SIG-M5 treated with dmso at 0.1 percent for 504 hours (cell line): Measurements from ENCODE around the gene BMP2K.

ENCODE experiments used
- DNase-seq: peaks from one replicate; lab custom pipeline; 2025; ENCODE audit not compliant: unreplicated experiment; lab: John Stamatoyannopoulos, UW

BMP2K gene

GRCh38 chr4:78923464-78924312 is 147.5 kb downstream of the BMP2K start:
- DNase-seq, result peak; percentile 2

DNA sequence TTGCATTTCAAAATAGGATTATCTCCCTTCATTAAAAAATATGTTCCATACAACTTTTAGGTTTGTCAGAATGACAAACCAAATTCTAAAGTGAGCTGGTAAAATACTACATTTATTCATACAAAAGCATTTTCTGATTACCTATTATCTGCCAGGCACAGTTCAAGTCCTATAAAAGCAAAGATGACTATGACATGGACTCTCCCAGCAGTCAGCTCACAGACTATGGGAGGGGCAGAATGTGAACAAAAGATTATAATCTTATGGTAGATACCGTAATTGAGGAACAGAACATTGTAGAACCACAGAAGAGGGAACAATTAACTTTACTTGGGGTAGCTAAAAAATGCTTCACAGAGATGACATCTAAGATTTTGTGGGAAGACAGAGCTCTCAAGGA is 150.7 kb downstream of the BMP2K start:
- DNase-seq, result no peak

- no peak for DNase-seq
Measured at GRCh38 chr4:78928835-78929234, 152.7 kb downstream of the BMP2K start.

GRCh38 chr4:78930016-78930629 is 154.0 kb downstream of the BMP2K start:
- DNase-seq, result no peak

GRCh38 chr4:78936989-78937388 is 160.8 kb downstream of the BMP2K start:
- no peak for DNase-seq

DNA sequence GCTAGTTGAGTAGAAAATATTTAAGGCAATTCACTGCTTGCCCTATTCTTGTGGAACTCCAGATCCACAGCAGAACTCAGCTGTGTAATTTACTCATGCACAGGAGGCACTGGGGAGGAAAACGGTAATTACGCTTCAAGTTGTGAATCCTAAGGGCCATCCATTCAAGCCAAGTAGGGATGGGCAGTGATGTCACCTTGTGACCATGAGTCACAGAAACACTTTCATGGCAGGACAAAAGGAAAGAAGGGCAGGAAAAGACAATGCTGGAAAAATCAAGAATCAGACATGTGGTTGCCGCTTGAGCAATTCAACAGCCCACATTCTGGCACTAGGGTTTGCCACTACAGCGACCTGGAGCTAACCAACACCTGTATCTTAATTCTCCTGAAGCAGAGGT is 161.7 kb downstream of the BMP2K start:
- no peak for DNase-seq

- DNase-seq, result no peak
Measured at GRCh38 chr4:78938474-78938867, 162.3 kb downstream of the BMP2K start.

DNA sequence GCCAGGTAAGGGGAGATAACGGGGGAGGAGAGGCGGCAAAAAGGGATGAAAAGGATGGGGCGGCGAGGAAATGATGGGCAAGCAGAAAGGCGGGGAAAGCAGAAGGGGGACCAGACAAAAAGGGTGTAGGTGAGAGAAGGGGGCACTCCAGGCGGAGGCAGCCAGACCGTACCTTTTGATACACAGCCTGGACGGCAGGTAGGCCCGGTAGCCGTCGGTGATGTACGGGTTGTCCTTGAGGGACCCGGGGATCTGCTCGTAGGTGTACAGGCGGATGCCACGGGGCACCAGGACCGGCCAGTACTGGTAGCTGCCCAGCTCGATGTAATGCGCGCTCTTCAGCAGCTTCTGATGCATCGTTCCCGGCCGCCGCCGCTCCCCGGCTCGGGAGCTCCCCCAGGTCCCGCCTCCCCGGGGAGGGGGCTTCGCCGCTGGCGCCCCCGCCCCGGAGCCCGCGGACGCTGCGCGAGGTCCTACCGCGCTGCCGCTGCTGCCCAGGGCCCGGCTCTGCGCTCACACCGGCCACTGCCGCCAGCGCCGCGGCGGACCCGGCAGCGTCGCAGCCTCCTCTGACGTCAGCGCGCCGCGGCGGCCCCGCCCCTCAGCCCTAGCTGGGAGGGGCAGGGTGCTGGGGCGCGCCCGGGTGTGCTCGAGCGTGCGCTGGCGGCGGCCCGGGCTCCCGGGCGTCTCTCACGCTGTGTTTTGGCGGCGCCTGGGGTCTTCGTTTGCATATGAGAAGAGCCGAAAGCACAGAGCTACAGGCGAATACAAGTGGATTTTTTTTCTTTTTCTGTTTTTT is 162.9 kb downstream of the BMP2K start, which contains the start of gene PAQR3:
TSS of gene PAQR3 (minus strand) at position 571 of the 799 bp plus-strand sequence. CDS start at position 357, 214 bp downstream.
- peak; percentile 68 for DNase-seq

GRCh38 chr4:78939667-78940008 is 163.5 kb downstream of the BMP2K start:
- DNase-seq, result no peak

GRCh38 chr4:78940752-78941151 is 164.6 kb downstream of the BMP2K start:
- no peak for DNase-seq

DNA sequence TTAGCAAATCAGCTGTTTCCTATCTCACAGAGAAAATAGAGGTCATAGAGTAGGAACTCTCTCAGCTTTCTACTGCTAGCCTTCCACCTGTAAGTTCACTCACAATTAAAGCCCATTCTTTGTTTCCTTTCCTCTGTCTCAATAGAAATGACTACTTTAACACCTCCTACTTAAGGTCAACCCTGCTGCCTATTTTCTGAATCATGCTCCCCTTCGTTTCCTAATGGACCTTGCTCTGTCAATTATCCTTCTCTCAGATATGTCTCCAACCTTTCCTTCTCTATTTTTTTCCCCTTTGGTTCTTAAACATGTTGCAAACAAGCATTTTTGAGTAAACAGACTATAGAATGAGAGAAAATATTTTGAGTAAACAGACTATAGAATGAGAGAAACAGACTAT is 168.2 kb downstream of the BMP2K start:
- no peak for DNase-seq

- DNase-seq, result no peak
Measured at GRCh38 chr4:78945651-78946179, 169.6 kb downstream of the BMP2K start.

DNA sequence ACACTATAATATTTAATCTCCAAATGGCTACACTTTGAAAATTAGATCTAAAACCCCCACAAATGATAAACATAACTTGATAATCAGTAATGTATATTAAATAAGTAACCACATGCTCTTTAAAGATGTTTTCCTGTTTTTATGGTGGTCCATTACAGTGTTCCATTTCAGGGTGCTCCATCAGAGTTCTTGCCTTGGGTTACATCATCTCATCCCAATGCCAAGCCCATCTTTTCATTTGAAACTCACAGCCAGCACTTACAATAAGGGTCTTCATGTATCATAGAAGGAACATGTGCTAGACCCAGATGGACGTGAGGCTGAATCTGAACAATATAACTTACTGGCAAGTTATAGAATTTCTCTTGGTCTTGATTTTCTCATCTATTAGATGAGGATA is 173.6 kb downstream of the BMP2K start:
- DNase-seq, result no peak

- peak; percentile 52 for DNase-seq
Measured at GRCh38 chr4:78951862-78952472, 175.8 kb downstream of the BMP2K start.

GRCh38 chr4:78953231-78953630 is 177.1 kb downstream of the BMP2K start:
- no peak for DNase-seq

DNA sequence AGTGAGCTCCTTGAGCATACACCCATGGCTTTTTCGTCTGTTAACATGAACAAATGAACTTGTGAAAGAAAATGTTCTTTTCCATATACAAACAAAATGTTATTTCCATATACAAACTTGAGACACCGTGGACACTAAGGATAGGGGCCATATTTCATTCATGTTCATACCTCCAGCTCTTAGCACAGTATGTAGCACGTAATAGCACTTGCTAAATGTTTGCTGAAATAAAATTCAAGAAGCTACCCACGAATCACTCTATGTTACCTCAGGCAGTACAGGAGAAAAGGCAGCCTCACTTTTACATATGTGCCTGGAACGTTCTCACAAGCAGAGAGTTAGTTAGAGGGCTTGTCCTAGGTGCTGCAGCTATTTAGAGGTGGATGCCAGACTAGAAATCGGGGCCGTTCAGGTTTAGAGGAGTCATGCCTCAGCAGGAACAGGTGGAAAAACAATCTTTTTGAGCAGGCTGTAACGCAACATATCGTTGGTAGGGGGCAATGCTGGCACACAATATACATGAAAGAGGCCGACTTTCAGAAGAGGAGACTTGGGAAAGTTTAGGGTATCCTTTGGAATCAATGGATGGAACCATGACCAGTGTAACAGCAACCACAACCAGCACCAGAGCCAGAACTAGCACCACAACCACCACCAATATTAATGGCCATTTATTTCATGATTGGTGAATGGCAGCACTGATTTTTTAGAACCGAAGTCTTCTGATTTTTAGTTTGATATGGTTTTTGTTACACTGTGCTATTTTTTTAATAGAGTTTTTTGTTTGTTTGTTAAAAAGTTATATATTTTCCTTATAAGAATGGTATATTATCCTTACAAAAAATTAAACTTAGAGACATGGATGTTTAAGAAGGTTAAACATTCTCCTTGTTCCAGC is 177.9 kb downstream of the BMP2K start:
- DNase-seq, result peak; percentile 13

DNA sequence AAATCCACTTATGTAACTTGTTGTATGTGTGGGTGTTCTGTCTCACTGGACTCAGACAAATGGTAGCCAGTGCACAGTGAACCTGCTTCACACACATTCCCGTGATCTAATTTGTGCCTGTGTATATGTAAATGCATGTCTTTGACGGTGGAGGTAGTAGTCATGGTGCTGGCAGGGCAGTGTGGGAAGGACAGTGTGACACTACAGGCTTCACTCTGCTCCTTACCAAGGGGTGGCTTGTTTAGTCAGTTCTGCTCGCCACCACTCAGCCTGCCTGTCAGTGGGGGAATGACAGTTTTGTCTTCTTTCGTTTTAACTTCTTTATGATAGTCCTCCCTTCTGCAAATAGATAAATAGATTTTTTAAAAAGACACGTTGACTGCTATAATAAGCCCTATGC is 180.8 kb downstream of the BMP2K start:
- DNase-seq, result no peak

DNA sequence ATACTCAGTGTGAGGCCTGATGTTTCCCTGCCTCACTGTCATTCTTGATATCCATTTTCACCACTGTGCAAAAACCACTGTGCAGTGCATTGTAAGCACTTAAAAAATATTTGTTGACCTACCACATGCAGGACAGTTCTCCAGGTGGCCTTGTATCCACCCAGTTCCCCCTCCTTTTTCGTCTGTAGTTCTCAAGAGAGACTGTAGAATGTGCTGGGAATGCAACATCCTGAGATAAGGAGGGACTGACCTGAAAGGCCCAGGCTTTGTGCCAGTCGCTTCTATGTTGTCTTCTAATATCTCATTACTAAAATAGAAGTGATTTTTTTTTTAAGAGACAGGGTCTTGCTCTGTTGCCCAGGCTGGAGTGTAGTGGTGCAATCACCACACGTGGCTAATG is 184.8 kb downstream of the BMP2K start:
- no peak for DNase-seq
